HG03565 (cell line): ENCODE results near the gene C1orf21.
A peak's percentile ranks its signal among the peaks of the same experiment; 100 is the strongest.
"Not testable (repeated sequence)": the region's sequence is repeated elsewhere in the genome, so short reads cannot be mapped to it uniquely, and the experiment has no call there.

Experiments used
- ATAC-seq: cut with Tn5 transposase; IDR thresholded peaks from one replicate; pipeline ENCODE4 v1.9.1; 2021; ENCODE audit warnings: mild to moderate bottlenecking, moderate library complexity; ENCODE audit not compliant: unreplicated experiment

The C1orf21 gene, protein sequence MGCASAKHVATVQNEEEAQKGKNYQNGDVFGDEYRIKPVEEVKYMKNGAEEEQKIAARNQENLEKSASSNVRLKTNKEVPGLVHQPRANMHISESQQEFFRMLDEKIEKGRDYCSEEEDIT

GRCh38 chr1:184386312-184387068 is at the start of gene C1orf21:
Gene C1orf21, plus strand, starts transcription at chr1:184387029. Its CDS starts 90,481 bp downstream, at chr1:184477510.
- peak; percentile 58 for ATAC-seq

GRCh38 chr1:184337865-184338264 is 49.0 kb upstream of the C1orf21 start:
- not testable (repeated sequence) for ATAC-seq

- no peak for ATAC-seq
Measured at GRCh38 chr1:184340984-184341383, 45.8 kb upstream of the C1orf21 start.

DNA sequence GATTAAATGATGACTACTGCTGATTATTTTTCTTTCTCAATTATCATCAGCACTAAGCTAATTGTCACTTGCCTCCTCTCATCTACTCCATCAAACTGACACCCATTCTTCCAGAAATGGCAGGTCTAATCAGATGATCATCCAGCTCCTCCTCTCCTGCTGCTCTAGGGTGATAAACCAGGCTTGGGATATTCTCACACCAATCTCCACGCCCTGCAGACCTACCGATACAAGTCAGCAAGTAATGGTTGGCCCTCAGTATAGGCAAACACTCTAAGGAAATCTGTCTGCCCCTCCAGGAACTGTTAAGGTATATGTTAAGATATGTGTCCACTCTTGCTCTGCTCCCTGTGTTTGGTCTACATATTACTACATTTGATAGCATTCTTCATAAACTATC is 36.3 kb upstream of the C1orf21 start:
- ATAC-seq, result no peak

- ATAC-seq, result no peak
Measured at GRCh38 chr1:184351416-184351975, 35.3 kb upstream of the C1orf21 start.

GRCh38 chr1:184352776-184353175 is 34.1 kb upstream of the C1orf21 start:
- ATAC-seq, result no peak

- ATAC-seq, result no peak
Measured at GRCh38 chr1:184354719-184355118, 32.1 kb upstream of the C1orf21 start.

DNA sequence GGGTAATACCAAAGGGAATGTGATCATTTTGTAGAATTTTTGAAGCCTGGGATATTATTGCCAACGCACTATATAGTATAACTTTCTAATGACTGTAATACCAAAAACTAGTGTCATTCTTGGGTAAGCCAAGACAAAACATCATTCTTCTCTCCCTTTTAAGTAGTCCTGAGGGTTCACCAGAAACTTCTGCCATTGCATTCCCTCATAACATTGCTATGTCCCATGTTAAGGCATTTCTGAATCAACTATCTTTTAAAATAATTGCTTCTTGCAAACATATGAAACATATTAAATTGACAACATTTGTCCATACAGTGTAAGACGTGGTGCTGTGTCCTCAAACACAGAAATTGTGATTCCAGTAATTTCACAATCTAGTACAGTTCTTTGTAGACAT is 29.9 kb upstream of the C1orf21 start:
- ATAC-seq, result no peak

DNA sequence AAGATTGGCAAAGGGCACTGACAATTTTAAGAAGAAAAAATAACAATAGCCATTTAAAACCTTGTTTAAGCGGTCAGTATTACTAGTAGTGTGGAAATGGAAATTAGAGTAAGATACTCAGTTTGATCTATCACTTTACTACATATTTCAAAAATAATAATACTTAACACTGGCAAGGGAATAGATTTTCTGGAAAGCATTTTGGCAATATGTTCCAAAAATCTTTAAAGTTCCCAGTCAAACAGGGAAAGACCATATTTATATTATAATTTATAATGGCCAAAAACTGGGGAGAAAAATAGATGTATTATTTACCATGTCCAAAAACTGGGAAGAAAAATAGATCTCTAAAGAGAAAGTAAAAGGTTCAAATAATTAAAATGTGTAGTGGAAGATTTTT is 28.6 kb upstream of the C1orf21 start:
- ATAC-seq, result no peak

DNA sequence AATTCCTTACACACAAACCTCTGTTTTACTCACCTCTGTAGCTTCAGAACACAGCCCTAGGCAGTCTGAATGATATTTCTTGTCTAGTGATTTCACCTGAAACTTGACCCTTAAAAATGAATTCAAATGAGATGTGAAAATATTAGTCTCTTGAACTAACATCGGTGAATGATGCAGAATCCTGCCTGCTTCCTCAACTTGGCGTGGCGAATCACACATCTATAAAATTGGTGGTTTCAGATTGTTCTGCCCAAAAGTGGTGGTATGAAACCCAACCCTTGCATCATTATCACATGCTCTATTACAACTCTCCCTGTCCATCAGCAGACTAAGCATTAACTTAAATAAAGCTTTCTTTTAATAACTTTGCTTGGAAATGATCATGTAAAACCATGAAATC is 26.9 kb upstream of the C1orf21 start:
- ATAC-seq, result no peak

DNA sequence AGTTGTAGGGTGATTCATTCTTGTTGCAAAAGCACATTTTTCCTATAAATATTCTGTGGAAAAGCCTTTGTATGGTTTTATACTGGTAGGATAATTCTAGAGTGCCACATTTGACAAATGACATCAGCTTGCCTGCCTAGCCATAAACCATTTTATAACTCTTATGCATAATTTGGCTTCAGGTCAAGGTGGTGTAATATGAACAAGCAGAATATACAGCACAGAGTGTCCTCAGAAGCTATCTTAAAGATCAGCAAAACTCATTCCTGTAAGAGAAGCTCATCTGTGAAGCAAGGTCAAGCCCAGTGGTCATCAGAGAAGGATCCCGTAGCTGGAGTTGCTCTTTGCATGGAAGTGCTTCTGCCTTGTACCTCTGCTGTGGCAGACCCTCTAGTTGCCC is 24.0 kb upstream of the C1orf21 start:
- ATAC-seq, result no peak

DNA sequence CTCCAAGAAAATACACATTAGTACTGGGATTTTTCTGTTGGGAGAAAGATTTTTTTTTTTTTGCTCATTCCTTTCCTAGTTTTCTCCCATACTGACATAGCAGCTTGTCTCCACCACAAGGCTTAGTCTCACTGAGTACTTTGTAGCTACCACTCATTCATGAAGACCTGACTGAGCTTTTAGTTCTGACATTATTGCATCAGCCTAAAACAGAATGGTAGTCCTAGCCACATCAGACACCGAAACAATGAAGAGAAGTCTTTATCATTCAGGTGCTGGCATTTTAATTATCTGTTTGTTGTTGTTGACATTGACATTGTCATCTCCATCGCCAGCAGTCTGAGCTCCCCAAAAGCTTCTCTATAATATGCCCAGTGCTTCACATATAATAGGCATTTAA is 21.1 kb upstream of the C1orf21 start:
- no peak for ATAC-seq

DNA sequence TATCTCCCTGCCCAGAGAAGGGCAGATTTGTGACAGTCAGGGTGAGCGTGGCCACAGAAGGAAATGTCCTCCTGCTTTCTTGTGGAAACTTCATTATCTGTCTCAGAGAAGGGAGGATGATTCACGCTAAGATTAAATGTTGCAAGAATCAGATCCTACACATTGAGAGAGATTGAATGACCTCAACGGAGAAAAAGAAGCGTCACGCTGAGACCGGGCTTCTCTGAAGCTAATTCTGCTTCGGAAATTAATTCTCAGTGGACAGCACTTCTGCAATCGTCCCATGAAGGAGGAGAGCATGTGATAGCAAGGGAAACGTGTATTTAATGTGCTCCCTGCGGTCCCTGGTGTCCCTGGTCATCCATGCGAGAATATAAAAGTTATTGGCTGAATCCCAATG is 19.8 kb upstream of the C1orf21 start:
- ATAC-seq, result no peak

- no peak for ATAC-seq
Measured at GRCh38 chr1:184367427-184368038, 19.3 kb upstream of the C1orf21 start.

DNA sequence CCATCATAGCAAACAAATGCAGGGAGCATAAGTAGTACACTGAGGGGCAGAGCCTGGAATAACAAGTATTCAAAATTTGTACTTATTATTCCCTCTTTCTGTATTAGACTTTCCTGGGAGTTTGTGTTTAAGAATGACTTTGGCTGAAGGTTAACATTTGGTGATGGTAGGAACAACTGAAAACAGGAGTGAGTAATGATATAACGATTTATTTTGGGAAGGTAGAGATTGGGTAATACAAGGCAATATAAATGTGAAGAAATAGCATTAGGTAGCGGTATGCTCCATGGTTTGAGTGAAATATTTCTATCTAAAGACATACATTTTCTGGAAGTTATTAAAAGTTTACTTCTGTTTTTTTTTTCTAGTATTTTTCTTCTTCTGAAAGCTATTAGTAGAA is 18.5 kb upstream of the C1orf21 start:
- no peak for ATAC-seq

DNA sequence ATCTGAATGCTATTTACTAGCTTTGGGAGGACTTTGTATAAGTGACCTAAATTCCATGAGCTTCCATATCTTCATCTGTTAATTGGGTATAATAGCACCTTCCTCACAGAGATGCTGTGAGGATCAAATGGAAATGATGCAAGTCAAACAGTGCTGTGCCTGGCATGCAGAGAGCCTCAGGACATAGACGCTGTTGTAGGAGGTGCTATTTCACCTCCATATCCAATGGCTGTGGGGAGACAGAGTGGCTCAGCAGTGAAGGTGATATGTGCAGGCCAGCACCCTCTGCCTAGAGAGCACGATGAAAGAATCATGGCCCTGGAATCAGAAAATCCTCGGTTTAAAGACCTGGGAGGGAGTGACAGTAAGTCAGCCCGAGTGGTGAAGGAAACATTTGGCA is 16.0 kb upstream of the C1orf21 start:
- no peak for ATAC-seq

- ATAC-seq, result no peak
Measured at GRCh38 chr1:184373155-184373554, 13.7 kb upstream of the C1orf21 start.

DNA sequence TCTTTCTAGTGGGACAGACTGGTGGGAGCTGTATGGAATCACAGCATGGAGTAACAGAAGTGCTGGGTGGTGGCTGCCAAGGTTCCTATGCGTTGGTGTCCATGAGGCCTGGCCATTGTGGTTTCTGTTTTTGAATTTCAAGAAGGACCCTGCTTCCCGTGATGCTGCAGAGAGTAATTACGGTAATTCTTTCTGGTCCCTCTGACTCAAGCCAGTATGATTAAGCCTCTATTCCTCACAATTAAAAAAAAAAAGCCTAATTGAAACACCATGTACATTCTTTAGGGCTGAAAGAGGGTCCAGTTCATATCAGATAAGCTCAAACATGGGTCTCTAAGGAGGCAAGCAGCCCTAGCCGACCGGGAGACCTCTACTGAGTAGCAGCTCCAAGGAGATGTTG is 10.5 kb upstream of the C1orf21 start:
- ATAC-seq, result no peak

GRCh38 chr1:184379111-184379752 is 7.6 kb upstream of the C1orf21 start:
- no peak for ATAC-seq

DNA sequence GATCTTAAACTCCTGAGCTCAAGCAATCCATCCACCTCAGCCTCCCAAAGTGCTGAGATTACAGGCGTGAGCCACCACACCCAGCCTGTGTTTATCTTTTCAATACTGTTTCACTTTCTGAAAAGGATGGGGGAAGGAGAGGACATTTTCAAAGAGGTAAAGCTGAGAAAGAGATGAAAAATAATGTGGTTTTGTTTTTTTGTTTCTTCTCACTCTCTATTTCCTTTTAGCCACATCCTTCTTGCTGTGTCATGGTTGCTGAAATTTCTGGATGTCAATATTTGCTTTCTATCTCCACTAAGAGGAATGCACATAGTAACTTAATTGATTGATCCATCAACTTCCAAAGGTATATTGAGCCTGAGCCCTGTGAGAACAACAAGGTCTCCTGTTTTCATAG is 6.4 kb upstream of the C1orf21 start:
- no peak for ATAC-seq

DNA sequence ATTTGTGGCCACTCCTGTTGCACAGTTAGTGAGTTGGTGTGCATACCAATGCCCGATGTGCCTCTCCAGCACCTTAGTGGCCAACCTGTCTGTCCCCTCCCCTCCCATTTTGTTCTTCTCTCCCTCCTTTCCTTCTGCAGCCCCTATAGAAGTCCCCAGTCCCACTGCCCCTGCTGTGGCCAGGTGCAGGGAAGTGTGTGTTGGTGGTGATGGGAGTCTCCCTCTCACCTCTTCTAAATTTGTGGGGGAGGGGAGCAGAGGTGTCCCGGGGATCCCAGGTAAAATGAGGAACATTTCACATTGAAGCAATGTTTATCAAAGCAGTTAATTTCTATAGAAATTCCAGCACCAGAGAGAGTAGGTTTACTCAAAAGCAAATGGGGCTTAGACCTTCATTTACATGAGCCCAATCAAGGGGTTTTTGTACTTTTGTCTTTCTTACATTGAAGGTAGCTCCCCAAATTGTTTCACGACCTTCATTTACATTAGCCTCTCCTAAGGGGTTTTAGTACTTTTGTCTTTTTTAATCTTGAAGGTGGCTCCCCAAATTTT is 3.0 kb upstream of the C1orf21 start:
- no peak for ATAC-seq
